Uterus (tissue), 4 donors: ENCODE results near the gene TSKS. TPM values are rescaled to one million over a fixed set of nuclear protein-coding genes. Genes with fewer than 3 reads are reported as not detected.

ENCODE experiments used
- DNase-seq, 2 donors: peaks; one replicate each; pipeline ENCODE4 v3.0.0-alpha.2; 2019 to 2020
- H3K27ac ChIP-seq, 2 donors: fragments of 200-600 bp; sonication (generic); 1 replicate in 1 of 2; 2 replicates in 1 of 2; pipeline ENCODE4 v1.5.1; 2016 to 2018
- H3K27me3 ChIP-seq, 2 donors: fragments of 200-600 bp; sonication (generic); one replicate each; pipeline ENCODE4 v1.5.1; 2018 to 2019; ENCODE audit warnings: control low read depth in 1 of 2
- H3K36me3 ChIP-seq, 2 donors: fragments of 200-600 bp; sonication (generic); one replicate each; pipeline ENCODE4 v1.5.1; 2019; ENCODE audit warnings: control low read depth in 1 of 2
- H3K4me1 ChIP-seq, 2 donors: fragments of 200-600 bp; sonication (generic); one replicate each; pipeline ENCODE4 v1.5.1; 2018 to 2019; ENCODE audit warnings: control low read depth in 1 of 2
- H3K4me3 ChIP-seq, 2 donors: fragments of 200-600 bp; sonication (generic); 1 replicate in 1 of 2; 2 replicates in 1 of 2; pipeline ENCODE4 v1.5.1; 2018 to 2019; ENCODE audit warnings: mild to moderate bottlenecking in 1 of 2
- H3K9me3 ChIP-seq, 2 donors: fragments of 200-600 bp; sonication (generic); one replicate each; pipeline ENCODE4 v1.5.1; 2019; ENCODE audit warnings: control low read depth in 1 of 2
- POLR2A ChIP-seq, 2 donors: fragments of 450-650 bp; IDR thresholded peaks; one replicate each; pipeline ENCODE4 v1.6.1; 2016; ENCODE audit warnings: antibody characterized with exemption in 2 of 2, mild to moderate bottlenecking in 1 of 2, moderate library complexity in 1 of 2
- intact Hi-C: fragments of 100-400 bp; cut with DNase I; formaldehyde crosslinking; loops from one replicate; pipeline ENCODE4 v1.15.1; 2023; ENCODE audit warnings: low total_unique reads
- total RNA-seq, 4 donors: library from RNA; depleted of rRNA in 3 of 4; stranded (reverse); fragments of >200 nt in 3 of 4; gene quantifications; one replicate each; pipeline versions ENCODE4 v1.1.0 to v1.2.4, GENCODE V29; 2014 to 2023
- TF ChIP-seq, protein P1 (sequence below), 4 experiments: fragments of 200-600 bp in 2 of 4; fragments of 450-650 bp in 2 of 4; sonication (generic) in 2 of 4; IDR thresholded peaks; one replicate each; pipeline ENCODE4 v1.5.1; 2016 to 2019; ENCODE audit warnings: antibody characterized with exemption in 4 of 4, mild to moderate bottlenecking in 2 of 4, moderate library complexity in 1 of 4
- donor health status: DM: yes; HTN: yes; CAD: no.

The TSKS gene
- total RNA-seq, 4 donors from 2014 or later = 0.28 to 1.9 TPM; not detected in 2

DNA sequence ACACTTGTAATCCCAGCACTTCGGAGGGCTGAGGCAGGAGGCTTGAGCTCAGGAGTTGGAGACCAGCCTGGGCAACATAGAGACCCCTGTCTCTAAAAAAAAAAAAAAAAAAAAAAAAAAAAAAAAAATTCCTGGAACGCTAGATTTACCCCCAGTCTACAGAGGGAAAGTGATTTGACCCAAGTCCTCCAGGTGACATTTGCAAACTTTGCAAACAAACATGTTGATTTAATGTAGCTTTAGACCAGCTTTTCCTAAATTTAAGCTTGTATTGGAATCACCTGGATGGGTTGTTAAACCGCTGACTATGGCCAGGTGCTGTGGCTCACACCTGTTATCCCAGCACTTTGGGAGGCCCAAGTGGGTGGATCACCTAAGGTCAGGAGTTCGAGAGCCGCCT, 63.7 kb downstream of the TSKS start:
- Histone ChIP-seq H3K27ac (no peak overlapping the region), H3K4me1 (no peaks in the 10 kb centered on the region), H3K36me3 (no peaks in the 10 kb centered on the region), H3K4me3 (no peak overlapping the region), H3K27me3 (no peaks in the 10 kb centered on the region), H3K9me3 (no peaks in the 10 kb centered on the region)
- intact Hi-C loops = no loop called here
- DNase-seq = no peak
- TF ChIP-seq, protein P1, sequence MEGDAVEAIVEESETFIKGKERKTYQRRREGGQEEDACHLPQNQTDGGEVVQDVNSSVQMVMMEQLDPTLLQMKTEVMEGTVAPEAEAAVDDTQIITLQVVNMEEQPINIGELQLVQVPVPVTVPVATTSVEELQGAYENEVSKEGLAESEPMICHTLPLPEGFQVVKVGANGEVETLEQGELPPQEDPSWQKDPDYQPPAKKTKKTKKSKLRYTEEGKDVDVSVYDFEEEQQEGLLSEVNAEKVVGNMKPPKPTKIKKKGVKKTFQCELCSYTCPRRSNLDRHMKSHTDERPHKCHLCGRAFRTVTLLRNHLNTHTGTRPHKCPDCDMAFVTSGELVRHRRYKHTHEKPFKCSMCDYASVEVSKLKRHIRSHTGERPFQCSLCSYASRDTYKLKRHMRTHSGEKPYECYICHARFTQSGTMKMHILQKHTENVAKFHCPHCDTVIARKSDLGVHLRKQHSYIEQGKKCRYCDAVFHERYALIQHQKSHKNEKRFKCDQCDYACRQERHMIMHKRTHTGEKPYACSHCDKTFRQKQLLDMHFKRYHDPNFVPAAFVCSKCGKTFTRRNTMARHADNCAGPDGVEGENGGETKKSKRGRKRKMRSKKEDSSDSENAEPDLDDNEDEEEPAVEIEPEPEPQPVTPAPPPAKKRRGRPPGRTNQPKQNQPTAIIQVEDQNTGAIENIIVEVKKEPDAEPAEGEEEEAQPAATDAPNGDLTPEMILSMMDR (IDR thresholded peaks at IDR 0.05) = no peak
- no peak for TF ChIP-seq POLR2A (IDR thresholded peaks at IDR 0.05)

DNA sequence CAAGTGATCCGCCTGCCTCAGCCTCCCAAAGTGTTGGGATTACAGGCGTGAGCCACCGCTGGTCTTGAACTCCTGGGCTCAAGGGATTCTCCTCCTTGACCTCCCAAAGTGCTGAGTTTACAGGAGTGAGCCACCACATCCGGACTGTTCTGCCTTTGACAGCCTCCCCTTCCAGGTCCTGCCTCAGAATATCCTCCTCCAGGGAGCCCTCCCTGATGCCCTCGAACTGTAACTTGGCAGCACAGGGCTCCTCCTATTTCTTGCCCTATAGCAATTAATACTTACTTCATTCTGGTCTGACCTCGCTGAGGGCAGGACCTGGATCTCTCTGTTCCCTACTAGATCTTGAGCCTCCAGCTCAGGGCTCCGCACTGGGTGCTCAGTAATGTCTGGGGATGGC, 66.2 kb downstream of the TSKS start:
- H3K4me3 ChIP-seq = no peak overlapping the region
- no peak overlapping the region for H3K27ac ChIP-seq
- DNase-seq = no peak
- no peaks in the 10 kb centered on the region for H3K4me1 ChIP-seq
- no peaks in the 10 kb centered on the region for H3K36me3 ChIP-seq
- TF ChIP-seq, protein P1 (IDR thresholded peaks at IDR 0.05) = no peak
- no peak for TF ChIP-seq POLR2A (IDR thresholded peaks at IDR 0.05)
- intact Hi-C loops = no loop called here
- H3K27me3 ChIP-seq = no peaks in the 10 kb centered on the region
- H3K9me3 ChIP-seq = no peaks in the 10 kb centered on the region

DNA sequence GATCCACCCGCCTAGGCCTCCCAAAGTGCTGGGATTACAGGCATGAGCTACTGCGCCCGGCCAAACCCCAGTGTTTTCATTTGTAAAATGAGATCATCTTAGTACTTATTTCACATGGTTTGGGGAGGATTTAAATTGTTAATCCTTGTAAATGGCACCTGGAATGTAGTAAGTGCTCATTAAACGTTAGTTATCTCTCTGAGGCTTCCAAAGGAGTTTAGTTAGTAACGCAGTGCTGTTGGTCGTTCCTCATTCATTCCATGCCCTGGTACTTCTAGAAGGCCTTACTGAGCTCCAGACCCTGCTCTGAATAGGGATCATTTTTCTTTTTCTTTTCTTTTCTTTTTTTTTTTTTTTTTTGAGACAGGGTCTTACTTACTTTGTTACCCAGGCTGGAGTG, 67.0 kb downstream of the TSKS start:
- no peak overlapping the region for H3K27ac ChIP-seq
- no peaks in the 10 kb centered on the region for H3K4me1 ChIP-seq
- no peak for TF ChIP-seq POLR2A (IDR thresholded peaks at IDR 0.05)
- TF ChIP-seq, protein P1 (IDR thresholded peaks at IDR 0.05) = no peak
- DNase-seq = no peak
- H3K4me3 ChIP-seq = no peak overlapping the region
- H3K27me3 ChIP-seq = no peaks in the 10 kb centered on the region
- H3K9me3 ChIP-seq = no peaks in the 10 kb centered on the region
- no peaks in the 10 kb centered on the region for H3K36me3 ChIP-seq
- intact Hi-C loops = no loop called here

DNA sequence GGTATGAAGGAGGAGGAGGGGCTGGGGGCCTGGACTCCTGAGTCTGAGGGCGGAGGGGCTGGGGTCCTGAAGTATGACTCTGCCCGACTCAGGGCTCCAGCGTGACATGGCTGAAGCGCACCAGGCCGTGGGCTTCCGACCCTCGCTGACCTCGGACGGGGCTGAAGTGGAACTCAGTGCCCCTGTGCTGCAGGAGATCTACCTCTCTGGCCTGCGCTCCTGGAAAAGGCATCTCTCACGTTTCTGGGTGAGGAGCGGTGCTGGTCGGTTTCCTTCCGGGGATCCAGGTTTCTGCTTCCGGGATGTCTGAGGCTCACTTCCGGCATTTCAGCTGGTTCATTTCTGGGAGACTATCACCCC, 71.0 kb downstream of the TSKS start:
- peak overlapping the region; percentile 7 to 20 for H3K27ac ChIP-seq
- peaks cover 0 to 7% of the 10 kb centered on the region in 2 donors for H3K4me1 ChIP-seq
- no peak for TF ChIP-seq POLR2A (IDR thresholded peaks at IDR 0.05)
- TF ChIP-seq, protein P1 (IDR thresholded peaks at IDR 0.05) = no peak
- no peaks in the 10 kb centered on the region for H3K9me3 ChIP-seq
- no peaks in the 10 kb centered on the region for H3K36me3 ChIP-seq
- no peaks in the 10 kb centered on the region for H3K27me3 ChIP-seq
- intact Hi-C loops = no loop called here
- DNase-seq = no peak
- H3K4me3 ChIP-seq = peak overlapping the region in 1 of 2 donors; percentile 44

DNA sequence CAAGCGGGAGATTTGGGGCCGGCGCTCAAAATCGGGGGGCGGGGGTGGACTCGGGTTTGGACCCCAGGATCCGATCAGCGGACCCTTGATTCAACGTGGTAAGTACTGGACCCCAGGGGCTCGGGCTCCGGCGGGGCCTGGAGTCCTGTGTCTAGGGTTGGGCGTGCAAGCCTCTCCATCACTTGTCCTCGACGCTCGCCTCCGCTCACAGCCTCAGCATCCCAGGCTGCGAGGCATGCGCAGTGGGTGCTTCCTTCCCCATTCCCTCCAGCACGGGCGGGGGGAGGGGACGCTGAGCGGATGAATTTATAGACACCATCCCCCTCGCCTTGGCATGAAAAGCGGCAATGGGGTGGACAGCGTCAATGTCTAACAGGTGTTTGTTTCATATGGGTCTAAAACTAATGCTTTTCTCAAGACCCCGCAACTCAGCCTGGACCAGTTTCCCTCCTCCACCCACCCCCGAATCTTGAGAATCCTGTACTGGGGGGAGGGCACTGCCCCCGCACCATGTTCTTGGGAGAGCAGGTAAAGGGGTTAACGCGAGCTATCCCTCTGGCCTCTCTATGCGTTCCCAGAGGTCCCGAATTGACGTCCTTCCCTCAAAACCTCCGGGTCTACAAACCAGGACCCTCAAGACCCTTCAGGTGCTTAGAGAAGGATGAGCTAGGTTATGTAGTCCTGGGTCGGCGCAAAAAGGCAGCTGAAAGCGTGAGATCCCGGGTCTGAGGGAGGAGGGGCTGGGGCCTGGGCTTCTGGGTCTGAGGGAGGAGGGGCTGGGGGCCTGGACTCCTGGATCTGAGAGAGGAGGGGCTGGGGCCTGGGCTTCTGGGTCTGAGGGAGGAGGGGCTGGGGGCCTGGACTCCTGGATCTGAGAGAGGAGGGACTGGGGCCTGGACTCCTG, 71.6 kb downstream of the TSKS start:
- intact Hi-C loops = no loop called here
- peak overlapping the region; percentile 71 to 77 for H3K27ac ChIP-seq
- H3K36me3 ChIP-seq = no peaks in the 10 kb centered on the region
- H3K9me3 ChIP-seq = no peaks in the 10 kb centered on the region
- H3K4me1 ChIP-seq = peaks cover 0 to 7% of the 10 kb centered on the region in 2 donors
- peak overlapping the region; percentile 39 to 44 for H3K4me3 ChIP-seq
- TF ChIP-seq, protein P1 (IDR thresholded peaks at IDR 0.05) = no peak
- no peak for TF ChIP-seq POLR2A (IDR thresholded peaks at IDR 0.05)
- H3K27me3 ChIP-seq = no peaks in the 10 kb centered on the region
- peak; percentile 64 to 73 for DNase-seq
